ENCODE results near the gene MYT1.

DNA sequence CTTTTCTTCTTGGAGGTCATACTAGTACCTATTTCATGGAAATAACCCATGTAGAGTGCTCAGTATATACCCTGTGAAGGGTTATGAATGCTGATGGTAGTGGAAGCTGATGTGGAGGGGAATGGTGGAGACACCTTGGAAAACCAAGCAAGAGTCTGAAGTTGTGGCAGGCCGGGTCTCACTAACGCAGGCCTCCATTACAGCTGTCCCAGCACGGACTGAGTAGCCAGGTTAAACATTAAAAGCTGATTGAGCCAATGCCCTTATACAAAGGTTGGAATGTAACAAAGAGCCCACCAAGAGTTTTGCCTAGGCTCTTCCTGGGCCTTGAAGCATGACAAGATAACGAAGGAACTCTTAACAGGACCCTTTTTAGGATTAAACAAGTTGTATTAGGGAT lies 89.2 kb downstream of the MYT1 start:
- TF ChIP-seq, protein P1, sequence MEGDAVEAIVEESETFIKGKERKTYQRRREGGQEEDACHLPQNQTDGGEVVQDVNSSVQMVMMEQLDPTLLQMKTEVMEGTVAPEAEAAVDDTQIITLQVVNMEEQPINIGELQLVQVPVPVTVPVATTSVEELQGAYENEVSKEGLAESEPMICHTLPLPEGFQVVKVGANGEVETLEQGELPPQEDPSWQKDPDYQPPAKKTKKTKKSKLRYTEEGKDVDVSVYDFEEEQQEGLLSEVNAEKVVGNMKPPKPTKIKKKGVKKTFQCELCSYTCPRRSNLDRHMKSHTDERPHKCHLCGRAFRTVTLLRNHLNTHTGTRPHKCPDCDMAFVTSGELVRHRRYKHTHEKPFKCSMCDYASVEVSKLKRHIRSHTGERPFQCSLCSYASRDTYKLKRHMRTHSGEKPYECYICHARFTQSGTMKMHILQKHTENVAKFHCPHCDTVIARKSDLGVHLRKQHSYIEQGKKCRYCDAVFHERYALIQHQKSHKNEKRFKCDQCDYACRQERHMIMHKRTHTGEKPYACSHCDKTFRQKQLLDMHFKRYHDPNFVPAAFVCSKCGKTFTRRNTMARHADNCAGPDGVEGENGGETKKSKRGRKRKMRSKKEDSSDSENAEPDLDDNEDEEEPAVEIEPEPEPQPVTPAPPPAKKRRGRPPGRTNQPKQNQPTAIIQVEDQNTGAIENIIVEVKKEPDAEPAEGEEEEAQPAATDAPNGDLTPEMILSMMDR (IDR thresholded peaks at IDR 0.05; ENCODE audit: poor library complexity, severe bottlenecking) = no peak
- TF ChIP-seq TAF1 (IDR thresholded peaks at IDR 0.05; ENCODE audit: low read depth) = no peak

All from neural cell (in vitro differentiated cells).